Naive B cell (primary cell): ENCODE data around the gene ANP32E. TPM values are rescaled to one million over a fixed set of nuclear protein-coding genes. Genes with fewer than 3 reads are reported as not detected.

ENCODE experiments used
- ATAC-seq, 2 donors: fragments of 150-1000 bp; cut with Tn5 transposase; 2 replicates each; pipeline ENCODE4 v1.10.0; 2021; ENCODE audit warnings: low read depth in 2 of 2, mild to moderate bottlenecking in 2 of 2, moderate library complexity in 2 of 2
- DNase-seq: peaks from one replicate; pipeline ENCODE4 v3.0.0; 2022
- H3K27ac Mint-ChIP-seq, 6 donors: one replicate each; pipeline ENCODE4 v1.8.0; 2020 to 2022; ENCODE audit warnings: mild to moderate bottlenecking in 6 of 6, mixed read lengths in 6 of 6, moderate library complexity in 5 of 6, inconsistent platforms in 2 of 6
- H3K27me3 Mint-ChIP-seq, 3 donors: one replicate each; pipeline ENCODE4 v1.8.0; 2021 to 2022; ENCODE audit warnings: mixed read lengths in 3 of 3, mild to moderate bottlenecking in 1 of 3
- H3K36me3 Mint-ChIP-seq, 2 donors: one replicate each; pipeline ENCODE4 v1.8.0; 2020 to 2022; ENCODE audit warnings: mixed read lengths in 2 of 2, inconsistent platforms in 1 of 2, mild to moderate bottlenecking in 1 of 2
- H3K4me1 Mint-ChIP-seq, 3 donors: one replicate each; pipeline ENCODE4 v1.8.0; 2020 to 2022; ENCODE audit warnings: mixed read lengths in 3 of 3, inconsistent platforms in 1 of 3, mild to moderate bottlenecking in 1 of 3, moderate library complexity in 1 of 3
- H3K4me3 Mint-ChIP-seq, 8 donors: one replicate each; pipeline ENCODE4 v1.8.0; 2020 to 2022; ENCODE audit warnings: mild to moderate bottlenecking in 8 of 8, mixed read lengths in 8 of 8, moderate library complexity in 8 of 8, inconsistent platforms in 2 of 8
- H3K9me3 Mint-ChIP-seq, 7 donors: one replicate each; pipeline ENCODE4 v1.8.0; 2020 to 2022; ENCODE audit warnings: mixed read lengths in 7 of 7, mild to moderate bottlenecking in 5 of 7, inconsistent platforms in 2 of 7, moderate library complexity in 1 of 7
- polyA plus RNA-seq, 6 donors: library from polyadenylated mRNA; unstranded; fragments of 300-500 nt; fragmentation: Illumina TruSeq; gene quantifications; one replicate each; pipeline ENCODE4 v1.2.3, GENCODE V29; 2021; ENCODE audit warnings: low read depth in 6 of 6

ANP32E gene
- polyA plus RNA-seq, 6 donors from 2014 or later = 44.7 to 67.8 (median 49.8) TPM

- Mint-ChIP-seq H3K9me3 (no peaks in the 10 kb centered on the region), H3K36me3 (peaks cover 0 to 7% of the 10 kb centered on the region in 2 donors), H3K4me3 (peak overlapping the region; percentile 97 to 100 (median 98)), H3K4me1 (peaks cover 32 to 40% (median 32%) of the 10 kb centered on the region in 3 donors), H3K27ac (peak overlapping the region; percentile 98 to 100 (median 99)), H3K27me3 (peaks cover 0 to 13% (median 4%) of the 10 kb centered on the region in 3 donors)
- no peak for ATAC-seq
- no peak for DNase-seq
These were observed 32.0 kb upstream of the ANP32E start for GRCh38 chr1:150267896-150268295.

- H3K4me3 Mint-ChIP-seq = no peak overlapping the region
- no peak for DNase-seq
- H3K9me3 Mint-ChIP-seq = no peaks in the 10 kb centered on the region
- no peak for ATAC-seq
- H3K4me1 Mint-ChIP-seq = peaks cover 20 to 24% (median 22%) of the 10 kb centered on the region in 3 donors
- peaks cover 0 to 7% of the 10 kb centered on the region in 2 donors for H3K36me3 Mint-ChIP-seq
- peak overlapping the region in 4 of 6 donors; percentile 26 to 74 (median 45) for H3K27ac Mint-ChIP-seq
- H3K27me3 Mint-ChIP-seq = peaks cover 6 to 10% (median 6%) of the 10 kb centered on the region in 3 donors
These were observed 27.6 kb upstream of the ANP32E start for GRCh38 chr1:150263549-150263948.

- Mint-ChIP-seq H3K27ac (peak overlapping the region in 1 of 6 donors; percentile 82), H3K36me3 (peaks cover 0 to 7% of the 10 kb centered on the region in 2 donors), H3K27me3 (peaks cover 13 to 19% (median 15%) of the 10 kb centered on the region in 3 donors), H3K9me3 (no peaks in the 10 kb centered on the region), H3K4me3 (peak overlapping the region in 1 of 8 donors; percentile 21), H3K4me1 (peaks cover 11 to 16% (median 14%) of the 10 kb centered on the region in 3 donors)
- ATAC-seq (no peak), DNase-seq (no peak)
These were observed 26.7 kb upstream of the ANP32E start for GRCh38 chr1:150262388-150263320.

- Mint-ChIP-seq H3K27me3 (peaks cover 22 to 32% (median 28%) of the 10 kb centered on the region in 3 donors), H3K4me1 (peaks cover 8 to 17% (median 12%) of the 10 kb centered on the region in 3 donors), H3K4me3 (no peak overlapping the region), H3K9me3 (no peaks in the 10 kb centered on the region), H3K36me3 (no peaks in the 10 kb centered on the region), H3K27ac (no peak overlapping the region)
- no peak for ATAC-seq
- DNase-seq = no peak
These were observed 25.5 kb upstream of the ANP32E start for GRCh38 chr1:150261367-150261766.

GRCh38 chr1:150259758-150260669 is 24.1 kb upstream of the ANP32E start:
- Mint-ChIP-seq H3K4me3 (no peak overlapping the region), H3K27ac (peak overlapping the region in 2 of 6 donors; percentile 24 to 33)

GRCh38 chr1:150259217-150259616 is 23.3 kb upstream of the ANP32E start:
- no peaks in the 10 kb centered on the region for H3K36me3 Mint-ChIP-seq
- ATAC-seq (no peak), DNase-seq (no peak)
- no peaks in the 10 kb centered on the region for H3K9me3 Mint-ChIP-seq
- no peak overlapping the region for H3K27ac Mint-ChIP-seq
- H3K4me1 Mint-ChIP-seq = peaks cover 18 to 30% (median 19%) of the 10 kb centered on the region in 3 donors
- H3K27me3 Mint-ChIP-seq = peaks cover 33 to 43% (median 34%) of the 10 kb centered on the region in 3 donors
- no peak overlapping the region for H3K4me3 Mint-ChIP-seq

More at GRCh38 chr1:150259758-150260669, 24.1 kb upstream of the ANP32E start:
- Mint-ChIP-seq H3K36me3 (no peaks in the 10 kb centered on the region), H3K9me3 (no peaks in the 10 kb centered on the region), H3K4me1 (peaks cover 18 to 30% (median 19%) of the 10 kb centered on the region in 3 donors), H3K27me3 (peaks cover 33 to 43% (median 34%) of the 10 kb centered on the region in 3 donors)
- ATAC-seq (no peak), DNase-seq (no peak)

GRCh38 chr1:150257624-150258585 is 22.0 kb upstream of the ANP32E start, which contains the start of gene CA14:
TSS of gene CA14 (plus strand) at chr1:150257774. CDS start at chr1:150258129, 355 bp downstream.
- peaks cover 33 to 43% (median 40%) of the 10 kb centered on the region in 3 donors for H3K27me3 Mint-ChIP-seq
- H3K4me1 Mint-ChIP-seq = peaks cover 18 to 30% (median 19%) of the 10 kb centered on the region in 3 donors
- ATAC-seq (no peak), DNase-seq (no peak)
- peak within 1 kb of the TSS in 1 of 6 donors; percentile 86 for H3K27ac Mint-ChIP-seq
- H3K4me3 Mint-ChIP-seq = peak within 1 kb of the TSS in 1 of 8 donors; percentile 16
- H3K36me3 Mint-ChIP-seq = no peaks in the 10 kb centered on the region
- H3K9me3 Mint-ChIP-seq = no peaks in the 10 kb centered on the region

- DNase-seq (no peak), ATAC-seq (no peak)
- Mint-ChIP-seq H3K27me3 (peaks cover 33 to 48% (median 40%) of the 10 kb centered on the region in 3 donors), H3K36me3 (no peaks in the 10 kb centered on the region), H3K27ac (no peak overlapping the region), H3K4me1 (peaks cover 18 to 30% (median 19%) of the 10 kb centered on the region in 3 donors), H3K9me3 (no peaks in the 10 kb centered on the region), H3K4me3 (peak overlapping the region in 3 of 8 donors; percentile 16 to 63 (median 60))
These were observed 20.8 kb upstream of the ANP32E start for GRCh38 chr1:150256554-150257341.

- Mint-ChIP-seq H3K27me3 (peaks cover 33 to 48% (median 40%) of the 10 kb centered on the region in 3 donors), H3K4me1 (peaks cover 18 to 30% (median 19%) of the 10 kb centered on the region in 3 donors), H3K36me3 (no peaks in the 10 kb centered on the region), H3K27ac (peak overlapping the region in 1 of 6 donors; percentile 21), H3K4me3 (peak overlapping the region; percentile 34 to 84 (median 65)), H3K9me3 (no peaks in the 10 kb centered on the region)
- DNase-seq (no peak), ATAC-seq (no peak)
These were observed 20.3 kb upstream of the ANP32E start for GRCh38 chr1:150256198-150256553.

GRCh38 chr1:150249936-150250335 is 14.0 kb upstream of the ANP32E start:
- ATAC-seq (no peak), DNase-seq (no peak)
- H3K9me3 Mint-ChIP-seq = no peaks in the 10 kb centered on the region
- H3K27ac Mint-ChIP-seq = no peak overlapping the region
- no peaks in the 10 kb centered on the region for H3K4me1 Mint-ChIP-seq
- no peaks in the 10 kb centered on the region for H3K36me3 Mint-ChIP-seq
- H3K4me3 Mint-ChIP-seq = no peak overlapping the region
- peaks cover 0 to 6% (median 5%) of the 10 kb centered on the region in 3 donors for H3K27me3 Mint-ChIP-seq

- DNase-seq (no peak), ATAC-seq (no peak)
- Mint-ChIP-seq H3K4me3 (no peak overlapping the region), H3K4me1 (no peaks in the 10 kb centered on the region), H3K27me3 (peaks cover 0 to 4% (median 0%) of the 10 kb centered on the region in 3 donors), H3K9me3 (no peaks in the 10 kb centered on the region), H3K27ac (no peak overlapping the region), H3K36me3 (no peaks in the 10 kb centered on the region)
These were observed 7.1 kb upstream of the ANP32E start for GRCh38 chr1:150243003-150243402.
